BE2C (cell line): ENCODE results near the gene DNMT3L.
"Not testable (repeated sequence)": the region's sequence is repeated elsewhere in the genome, so short reads cannot be mapped to it uniquely, and the experiment has no call there.

Experiments used
- DNase-seq: peaks from one replicate; pipeline ENCODE4 v3.0.0-alpha.2; 2020
- H3K27me3 ChIP-seq: fragments of 250-450 bp; sonication (Bioruptor Pico); 2 replicates; pipeline ENCODE4 v1.5.1; 2020; ENCODE audit warnings: mild to moderate bottlenecking
- H3K36me3 ChIP-seq: fragments of 250-450 bp; sonication (Bioruptor Pico); 2 replicates; pipeline ENCODE4 v1.5.1; 2020; ENCODE audit warnings: mild to moderate bottlenecking
- H3K4me1 ChIP-seq: fragments of 250-450 bp; sonication (Bioruptor Pico); 2 replicates; pipeline ENCODE4 v1.5.1; 2020
- H3K4me3 ChIP-seq: 2 replicates; pipeline ENCODE4 v1.5.1; 2011; ENCODE audit warnings: low read depth, low read length
- H3K9me3 ChIP-seq: fragments of 250-450 bp; sonication (Bioruptor Pico); 2 replicates; pipeline ENCODE4 v1.5.1; 2020
- CTCF ChIP-seq: IDR thresholded peaks from 2 replicates; pipeline ENCODE4 v1.5.1; 2012; ENCODE audit warnings: mild to moderate bottlenecking, low read depth, low read length

DNMT3L gene

GRCh38 chr21:44288251-44289110 is 26.8 kb upstream of the DNMT3L start:
- Histone ChIP-seq H3K4me1 (no peaks in the 10 kb centered on the region), H3K4me3 (no peak overlapping the region), H3K9me3 (no peaks in the 10 kb centered on the region), H3K27me3 (no peaks in the 10 kb centered on the region), H3K36me3 (no peaks in the 10 kb centered on the region)
- DNase-seq: no peak
- no peak for TF ChIP-seq CTCF

- Histone ChIP-seq H3K9me3 (no peaks in the 10 kb centered on the region), H3K36me3 (no peaks in the 10 kb centered on the region), H3K27me3 (no peaks in the 10 kb centered on the region), H3K4me1 (no peaks in the 10 kb centered on the region), H3K4me3 (no peak overlapping the region)
- TF ChIP-seq CTCF: no peak
- peak; percentile 4 for DNase-seq
Measured at GRCh38 chr21:44286716-44287632, 25.3 kb upstream of the DNMT3L start.

GRCh38 chr21:44286086-44286715 is 24.5 kb upstream of the DNMT3L start:
- no peaks in the 10 kb centered on the region for H3K27me3 ChIP-seq
- H3K4me3 ChIP-seq: no peak overlapping the region
- no peaks in the 10 kb centered on the region for H3K36me3 ChIP-seq
- no peak for DNase-seq
- H3K9me3 ChIP-seq: no peaks in the 10 kb centered on the region
- no peak for TF ChIP-seq CTCF
- H3K4me1 ChIP-seq: no peaks in the 10 kb centered on the region

GRCh38 chr21:44285138-44285992 is 23.7 kb upstream of the DNMT3L start, which contains the start of gene AIRE:
TSS of gene AIRE (plus strand) at chr21:44285876. CDS start at chr21:44286007, 131 bp downstream.
- Histone ChIP-seq H3K4me1 (no peaks in the 10 kb centered on the region), H3K27me3 (no peaks in the 10 kb centered on the region), H3K9me3 (no peaks in the 10 kb centered on the region), H3K4me3 (no peak within 1 kb of the TSS), H3K36me3 (no peaks in the 10 kb centered on the region)
- TF ChIP-seq CTCF: no peak
- DNase-seq: peak; percentile 10

GRCh38 chr21:44283948-44284347 is 22.3 kb upstream of the DNMT3L start:
- no peaks in the 10 kb centered on the region for H3K36me3 ChIP-seq
- DNase-seq: no peak

GRCh38 chr21:44283211-44283785 is 21.6 kb upstream of the DNMT3L start:
- not testable (repeated sequence) for H3K27me3 ChIP-seq, DNase-seq, H3K36me3 ChIP-seq, H3K4me3 ChIP-seq, H3K9me3 ChIP-seq, H3K4me1 ChIP-seq

More at GRCh38 chr21:44283948-44284347, 22.3 kb upstream of the DNMT3L start:
- H3K27me3 ChIP-seq: no peaks in the 10 kb centered on the region
- TF ChIP-seq CTCF: no peak
- H3K9me3 ChIP-seq: no peaks in the 10 kb centered on the region
- no peak overlapping the region for H3K4me3 ChIP-seq
- no peaks in the 10 kb centered on the region for H3K4me1 ChIP-seq
